ENCODE data around the gene YTHDF1.

YTHDF1 gene

DNA sequence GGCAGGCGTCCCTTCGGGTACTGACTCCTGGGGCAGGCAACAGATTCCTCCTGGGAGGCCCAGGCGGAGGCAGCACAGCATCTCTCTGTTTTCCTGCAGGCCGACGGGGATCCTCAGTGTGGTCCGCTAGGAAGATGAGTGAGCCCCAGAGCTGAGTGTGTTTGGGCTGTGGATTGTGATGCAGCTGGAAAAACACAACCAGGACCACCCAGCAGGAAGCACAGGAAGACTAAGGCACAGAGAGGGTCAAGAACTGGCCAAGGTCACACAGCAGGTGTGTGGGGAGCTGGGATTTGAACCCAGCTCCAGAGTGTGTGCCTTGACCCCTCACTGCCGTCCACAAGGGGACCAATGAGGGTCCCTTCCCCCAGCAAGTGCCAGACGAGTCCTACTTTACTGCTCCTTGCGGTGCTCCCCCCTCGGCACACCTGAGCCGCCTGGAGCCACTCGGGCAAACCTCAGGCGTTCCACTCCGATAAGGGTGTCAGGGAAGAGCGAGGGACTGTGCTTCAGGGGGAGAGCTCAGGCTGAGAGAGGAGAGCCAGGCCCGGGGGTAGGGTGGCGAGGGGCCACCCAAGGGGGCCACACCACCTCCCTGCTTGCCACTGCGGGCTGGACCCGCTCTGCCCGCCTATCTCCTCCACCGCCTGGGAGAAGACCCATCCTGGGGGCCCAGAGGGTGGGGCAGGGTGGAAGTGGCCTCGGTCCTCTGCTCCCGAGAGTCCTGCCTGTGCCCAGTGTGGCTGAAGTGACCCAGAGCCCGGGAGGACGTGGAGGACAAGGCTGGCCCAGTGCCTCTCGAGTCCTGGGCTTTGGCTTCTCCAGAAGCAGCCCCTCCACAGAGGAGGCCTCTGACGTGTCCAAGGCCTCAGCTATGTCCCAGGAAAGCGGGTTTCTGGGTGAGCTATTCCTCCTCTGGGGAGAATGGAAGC, 63.3 kb downstream of the YTHDF1 start:
- H3K27ac ChIP-seq, result no peak overlapping the region
- no peak for TF ChIP-seq CTCF (conservative IDR thresholded peaks at IDR 0.05)

DNA sequence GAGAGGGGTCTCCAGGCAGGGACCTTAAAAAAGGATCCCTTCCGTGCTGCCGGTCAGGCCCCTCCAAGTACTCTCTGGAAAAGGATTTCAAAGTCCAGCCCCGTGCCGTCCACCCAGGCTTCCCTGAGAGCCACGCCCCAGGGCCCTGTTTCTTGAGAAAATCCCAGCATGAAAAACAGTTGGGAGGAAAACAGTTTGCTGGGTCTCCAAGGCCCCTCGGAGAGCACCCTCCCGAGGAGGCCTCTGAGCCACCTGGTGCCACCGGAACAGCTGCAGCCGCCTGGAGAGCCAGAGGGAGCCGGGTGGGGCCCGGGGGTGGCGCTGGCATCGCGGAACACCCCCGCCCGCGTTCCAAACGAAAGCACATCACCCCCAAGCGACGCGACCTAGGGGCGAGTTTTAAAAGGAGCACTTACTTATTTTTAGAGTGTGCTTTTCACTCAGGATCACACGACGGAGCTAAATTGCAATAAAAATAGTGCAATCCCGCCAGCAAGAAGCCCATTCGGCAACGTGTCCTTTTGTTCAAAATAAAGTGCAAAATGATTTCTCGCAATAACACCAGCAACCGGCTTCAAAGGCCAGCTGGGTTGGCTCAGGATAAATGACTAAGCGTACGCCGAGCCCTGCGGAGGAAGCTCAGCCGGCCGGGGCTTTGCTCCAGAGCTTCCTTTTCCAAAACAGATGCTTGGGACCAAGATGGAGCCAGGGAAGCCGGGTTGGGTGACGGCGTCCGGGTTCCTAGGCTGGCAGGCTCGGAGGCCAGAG, 64.2 kb downstream of the YTHDF1 start:
- no peak overlapping the region for H3K27ac ChIP-seq
- TF ChIP-seq CTCF (conservative IDR thresholded peaks at IDR 0.05), result no peak

DNA sequence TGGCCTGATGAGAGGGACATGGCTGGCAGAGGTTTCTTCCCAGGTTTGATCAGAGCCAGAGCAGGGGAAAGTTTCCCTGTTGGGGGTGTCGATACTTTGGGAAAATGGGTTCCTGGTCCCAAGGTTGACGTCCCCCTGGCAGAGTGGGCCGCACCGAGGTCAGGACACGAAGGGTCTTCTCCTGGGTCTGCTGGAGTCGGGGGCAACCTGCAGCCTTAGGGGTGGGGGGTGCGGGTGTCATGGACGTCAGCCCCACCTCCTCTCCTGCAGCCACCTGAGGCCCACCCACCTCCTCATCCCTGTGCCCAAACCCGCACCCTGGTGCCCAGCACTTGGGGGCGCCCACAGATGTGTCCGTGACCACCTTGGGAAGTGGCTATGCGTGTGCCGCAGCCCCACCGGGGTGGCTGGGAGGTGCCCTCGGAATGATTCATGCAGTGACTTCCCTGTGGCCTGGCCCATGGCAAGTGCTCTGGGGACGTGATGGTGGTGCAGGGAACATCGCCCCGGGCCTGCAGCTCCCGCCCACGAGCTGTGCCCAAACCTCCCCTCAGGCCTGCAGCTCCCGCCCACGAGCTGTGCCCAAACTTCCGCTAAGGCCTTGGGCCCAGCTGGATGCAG, 64.9 kb downstream of the YTHDF1 start:
- TF ChIP-seq CTCF (conservative IDR thresholded peaks at IDR 0.05), result no peak
- no peak overlapping the region for H3K27ac ChIP-seq

- no peak for TF ChIP-seq CTCF (conservative IDR thresholded peaks at IDR 0.05)
- no peak overlapping the region for H3K27ac ChIP-seq
Measured at GRCh38 chr20:63150391-63150898, 65.5 kb downstream of the YTHDF1 start.

- no peak for TF ChIP-seq CTCF (conservative IDR thresholded peaks at IDR 0.05)
- no peak overlapping the region for H3K27ac ChIP-seq
Measured at GRCh38 chr20:63149531-63150192, 66.3 kb downstream of the YTHDF1 start.

- no peak for TF ChIP-seq CTCF (conservative IDR thresholded peaks at IDR 0.05)
- no peak overlapping the region for H3K27ac ChIP-seq
Measured at GRCh38 chr20:63148696-63149095, 67.2 kb downstream of the YTHDF1 start.
